H1 (cell line): ENCODE data around the gene NHS. TPM values are rescaled to one million over a fixed set of nuclear protein-coding genes. Genes with fewer than 3 reads are reported as not detected.

Experiments used
- CTCF ChIA-PET: fragments of 300-600 bp; sonication (Branson Sonifier 250); formaldehyde crosslinking; loops from one replicate; lab custom pipeline; 2021; ENCODE audit not compliant: partially characterized antibody; lab: Charles Lee
- POLR2A ChIA-PET: fragments of 300-600 bp; sonication (Branson Sonifier 250); formaldehyde crosslinking; loops from one replicate; lab custom pipeline; 2021; ENCODE audit warnings: inconsistent platforms; ENCODE audit not compliant: partially characterized antibody; lab: Charles Lee
- DNase-seq, 2 experiments: peaks; one replicate each; pipeline versions ENCODE4 v3.0.0 to v3.0.0-alpha.2; 2010 to 2022; ENCODE audit warnings: low spot score in 2 of 2, low read depth in 1 of 2, mixed read lengths in 1 of 2
- FAIRE-seq: peaks from 2 replicates; lab custom pipeline; 2011; peaks lifted over from hg19 to GRCh38; lab: Jason Lieb, UNC
- H2AFZ ChIP-seq: 2 replicates; pipeline ENCODE4 v1.8.1; 2012; ENCODE audit warnings: low read length, inconsistent platforms
- H2AK5ac ChIP-seq: 2 replicates; pipeline ENCODE4 v1.6.1; 2013; ENCODE audit warnings: low read depth, low read length
- H2BK120ac ChIP-seq: replicated peaks from 2 replicates; pipeline ENCODE3; 2013; ENCODE audit warnings: low read depth, low read length, inconsistent platforms
- H2BK12ac ChIP-seq: 2 replicates; pipeline ENCODE4 v1.6.1; 2013; ENCODE audit warnings: low read depth, low read length
- H2BK15ac ChIP-seq: 2 replicates; pipeline ENCODE4 v1.6.1; 2013; ENCODE audit warnings: low read length
- H2BK20ac ChIP-seq: 2 replicates; pipeline ENCODE4 v1.6.1; 2013; ENCODE audit warnings: low read length
- H2BK5ac ChIP-seq: 2 replicates; pipeline ENCODE4 v1.6.1; 2013; ENCODE audit warnings: low read depth, low read length
- H3K14ac ChIP-seq: 2 replicates; pipeline ENCODE4 v1.6.1; 2013; ENCODE audit warnings: inconsistent platforms; ENCODE audit not compliant: insufficient read length
- H3K18ac ChIP-seq: 2 replicates; pipeline ENCODE4 v1.6.1; 2013; ENCODE audit warnings: low read length; ENCODE audit errors: extremely low read depth
- H3K23ac ChIP-seq: 2 replicates; pipeline ENCODE4 v1.6.1; 2013; ENCODE audit warnings: inconsistent platforms; ENCODE audit not compliant: insufficient read length
- H3K23me2 ChIP-seq: 2 replicates; pipeline ENCODE4 v1.6.1; 2013; ENCODE audit warnings: low read depth, low read length
- H3K27ac ChIP-seq: 2 replicates; pipeline ENCODE4 v1.6.1; 2011; ENCODE audit warnings: low read depth, low read length, inconsistent platforms
- H3K27me3 ChIP-seq, 4 experiments: replicated peaks in 1 of 4; 1 replicate in 1 of 4; 2 replicates in 3 of 4; pipeline versions ENCODE4 v1.6.1 to v1.8.1; 2011 to 2013; ENCODE audit warnings: low read length in 3 of 4, mild to moderate bottlenecking in 3 of 4, inconsistent platforms in 2 of 4, mixed read lengths in 2 of 4, moderate library complexity in 1 of 4; ENCODE audit not compliant: control insufficient read depth in 3 of 4, insufficient read depth in 3 of 4; ENCODE audit errors: extremely low read depth in 1 of 4
- H3K36me3 ChIP-seq, 4 experiments: 2 replicates each; pipeline versions ENCODE4 v1.6.1 to v1.8.1; 2011 to 2013; ENCODE audit warnings: mild to moderate bottlenecking in 4 of 4, low read length in 3 of 4, moderate library complexity in 2 of 4, control low read depth in 1 of 4, inconsistent platforms in 1 of 4; ENCODE audit not compliant: insufficient read depth in 4 of 4, control insufficient read depth in 2 of 4
- H3K4ac ChIP-seq: replicated peaks from 2 replicates; pipeline ENCODE3; 2013; ENCODE audit warnings: low read length, low read depth, mixed read lengths, inconsistent platforms; ENCODE audit not compliant: insufficient read length
- H3K4me1 ChIP-seq, 4 experiments: replicated peaks in 1 of 4; 1 replicate in 1 of 4; 2 replicates in 3 of 4; pipeline versions ENCODE4 v1.6.1 to v1.8.1; 2011 to 2013; ENCODE audit warnings: low read length in 3 of 4, inconsistent platforms in 2 of 4, mixed read lengths in 1 of 4; ENCODE audit not compliant: insufficient read depth in 4 of 4, control insufficient read depth in 3 of 4
- H3K4me2 ChIP-seq, 2 experiments: 2 replicates each; pipeline versions ENCODE4 v1.6.1 to v1.8.1; 2011 to 2013; ENCODE audit warnings: low read depth in 2 of 2, low read length in 2 of 2, control low read depth in 1 of 2, inconsistent platforms in 1 of 2, mild to moderate bottlenecking in 1 of 2; ENCODE audit not compliant: insufficient read depth in 1 of 2
- H3K4me3 ChIP-seq, 4 experiments: fragments of 200-600, 300-600 bp in 1 of 4; sonication (generic), shearing (Covaris generic), sonication (Bioruptor Twin) in 1 of 4; 2 replicates each; pipeline versions ENCODE4 v1.5.1 to v1.8.1; 2011 to 2016; ENCODE audit warnings: low read length in 4 of 4, low read depth in 3 of 4, control low read depth in 2 of 4, inconsistent platforms in 2 of 4, mild to moderate bottlenecking in 2 of 4, mixed read lengths in 1 of 4, moderate library complexity in 1 of 4; ENCODE audit not compliant: insufficient read depth in 2 of 4; ENCODE audit errors: extremely low read depth in 1 of 4
- H3K56ac ChIP-seq: replicated peaks from 2 replicates; pipeline ENCODE3; 2013; ENCODE audit warnings: low read depth, mild to moderate bottlenecking, mixed read lengths, low read length, inconsistent platforms; ENCODE audit not compliant: insufficient read length
- H3K79me1 ChIP-seq: 2 replicates; pipeline ENCODE4 v1.6.1; 2013; ENCODE audit warnings: low read depth, low read length, control low read depth
- H3K79me2 ChIP-seq, 2 experiments: 2 replicates each; pipeline versions ENCODE4 v1.6.1 to v1.8.1; 2012 to 2013; ENCODE audit warnings: low read length in 2 of 2, mild to moderate bottlenecking in 2 of 2, inconsistent platforms in 1 of 2; ENCODE audit not compliant: insufficient read depth in 2 of 2, control insufficient read depth in 1 of 2
- H3K9ac ChIP-seq, 4 experiments: replicated peaks in 1 of 4; 1 replicate in 1 of 4; 2 replicates in 3 of 4; pipeline versions ENCODE4 v1.6.1 to v1.8.1; 2011 to 2013; ENCODE audit warnings: low read depth in 3 of 4, low read length in 3 of 4, control low read depth in 2 of 4, mild to moderate bottlenecking in 2 of 4, moderate library complexity in 2 of 4, inconsistent platforms in 1 of 4; ENCODE audit errors: extremely low read depth in 1 of 4
- H3K9me3 ChIP-seq, 2 experiments: 2 replicates each; pipeline versions ENCODE4 v1.6.1 to v1.8.1; 2012 to 2013; ENCODE audit warnings: mild to moderate bottlenecking in 2 of 2, moderate library complexity in 2 of 2, control low read depth in 1 of 2, inconsistent platforms in 1 of 2, low read depth in 1 of 2, low read length in 1 of 2, mixed read lengths in 1 of 2; ENCODE audit not compliant: insufficient read depth in 2 of 2
- H4K20me1 ChIP-seq, 2 experiments: replicated peaks in 1 of 2; 2 replicates each; pipeline versions ENCODE3 to v1.8.1; 2011 to 2013; ENCODE audit warnings: inconsistent platforms in 2 of 2, low read length in 2 of 2, mild to moderate bottlenecking in 1 of 2; ENCODE audit not compliant: insufficient read depth in 2 of 2, control insufficient read depth in 1 of 2
- H4K5ac ChIP-seq: 2 replicates; pipeline ENCODE4 v1.6.1; 2013; ENCODE audit warnings: low read length, low read depth, mixed read lengths, inconsistent platforms; ENCODE audit not compliant: insufficient read length
- H4K8ac ChIP-seq: 2 replicates; pipeline ENCODE4 v1.8.0; 2013; ENCODE audit warnings: mild to moderate bottlenecking, moderate library complexity, low read length, inconsistent platforms; ENCODE audit not compliant: insufficient read depth; ENCODE audit errors: extremely low read depth
- H4K91ac ChIP-seq: replicated peaks from 2 replicates; pipeline ENCODE3; 2013; ENCODE audit warnings: low read length, mixed read lengths, inconsistent platforms; ENCODE audit not compliant: insufficient read length
- BACH1 ChIP-seq: IDR thresholded peaks from 2 replicates; pipeline ENCODE4 v1.6.1; 2012; ENCODE audit warnings: low read length, improper control_type of control experiment
- CREB1 ChIP-seq: IDR thresholded peaks from 2 replicates; pipeline ENCODE4 v1.6.1; 2012; ENCODE audit warnings: inconsistent platforms
- KDM4A ChIP-seq: IDR thresholded peaks from one replicate; pipeline ENCODE4 v1.7.1; 2012; ENCODE audit warnings: low read depth, mild to moderate bottlenecking, moderate library complexity, low read length, inconsistent platforms; ENCODE audit not compliant: severe bottlenecking
- SIN3A ChIP-seq, 2 experiments: IDR thresholded peaks in 1 of 2; conservative IDR thresholded peaks in 1 of 2; 2 replicates each; pipeline ENCODE4 v1.6.1; 2011 to 2012; ENCODE audit warnings: low read length in 2 of 2, improper control_type of control experiment in 1 of 2, low read depth in 1 of 2, mild to moderate bottlenecking in 1 of 2
- SP4 ChIP-seq: IDR thresholded peaks from 2 replicates; pipeline ENCODE4 v1.6.1; 2012; ENCODE audit warnings: low read length, inconsistent platforms
- ZNF274 ChIP-seq: IDR thresholded peaks from 2 replicates; pipeline ENCODE4 v1.7.0; 2012; ENCODE audit warnings: low read length, borderline replicate concordance; ENCODE audit errors: extremely low read depth
- WGBS, 2 experiments: shearing (Covaris generic) in 1 of 2; methylation state at CpG; one replicate each; pipeline versions ENCODE4 v1.1.6 to v1.1.7; 2013 to 2015; ENCODE audit warnings: low lambda C conversion rate in 2 of 2, mixed read lengths in 2 of 2, inconsistent platforms in 1 of 2, low coverage in 1 of 2, missing lambda C conversion rate in 1 of 2; ENCODE audit not compliant: insufficient replicate concordance in 2 of 2, insufficient coverage in 1 of 2, insufficient read length in 1 of 2; ENCODE audit errors: extremely low coverage in 1 of 2, missing lambda C conversion rate in 1 of 2; 5-methylcytosine and 5-hydroxymethylcytosine counted together
- polyA plus RNA-seq, 7 experiments: library from polyadenylated mRNA; depleted of rRNA in 3 of 7; stranded (reverse) in 5 of 7; unstranded in 2 of 7; fragments of >200 nt in 5 of 7; fragments of 200-250 nt in 2 of 7; gene quantifications; 1 replicate in 5 of 7; 2 replicates in 1 of 7; 4 replicates in 1 of 7; pipeline versions ENCODE4 v1.2.1 to v1.2.3, GENCODE V29; 2011 to 2013; ENCODE audit warnings: missing spikeins in 2 of 7, mixed read lengths in 2 of 7
- total RNA-seq: library from RNA; stranded (reverse); fragmentation: NEBNext Ultra II Directional; extraction: Animal tissue kit (Norgen Biotek cat#: 25700); gene quantifications from 2 replicates; pipeline ENCODE4 v1.2.1, GENCODE V29; 2021

The NHS gene
- total and polyA plus RNA-seq, 2 of the 8 experiments (the other 6 are each of a cell fraction or from before 2014, with no cell fraction given) = 2.2 to 6.7 TPM

- H3K56ac ChIP-seq = no peak overlapping the region
- H4K91ac ChIP-seq = no peak overlapping the region
- H3K4me3 ChIP-seq = no peak overlapping the region
- H3K9ac ChIP-seq = no peak overlapping the region
- WGBS, 2 experiments = 81% methylated on average over 2 of the region's 3 CpGs; no CpG with 5 or more reads in 1 of the 2 experiments
- no peak overlapping the region for H2BK5ac ChIP-seq
- no peak overlapping the region for H4K8ac ChIP-seq
- no peak for FAIRE-seq
- ChIA-PET POLR2A (no interaction called here), CTCF (no interaction called here)
- no peak overlapping the region for H2AK5ac ChIP-seq
- TF ChIP-seq SIN3A (conservative IDR thresholded peaks at IDR 0.05 in 1 of 2, IDR thresholded peaks at IDR 0.05 in 1 of 2; ENCODE audit: low read depth in 1 of 2, low read length in 2 of 2) (no peak), SP4 (no peak), ZNF274 (no peak), BACH1 (no peak), KDM4A (no peak), CREB1 (no peak)
- no peaks in the 10 kb centered on the region for H4K20me1 ChIP-seq
- H2BK15ac ChIP-seq = no peak overlapping the region
- no peaks in the 10 kb centered on the region for H3K27me3 ChIP-seq
- no peak overlapping the region for H3K23ac ChIP-seq
- DNase-seq = no peak
- H2AFZ ChIP-seq = no peak overlapping the region
- H4K5ac ChIP-seq = no peak overlapping the region
- no peak overlapping the region for H3K18ac ChIP-seq
- H3K27ac ChIP-seq = no peak overlapping the region
- no peak overlapping the region for H2BK120ac ChIP-seq
- no peak overlapping the region for H3K4me2 ChIP-seq
- H3K9me3 ChIP-seq = no peaks in the 10 kb centered on the region
- H2BK12ac ChIP-seq = no peak overlapping the region
- no peak overlapping the region for H3K14ac ChIP-seq
- H3K4me1 ChIP-seq = no peaks in the 10 kb centered on the region; a peak in 1 of 7 replicates
- no peak overlapping the region for H3K4ac ChIP-seq
- H3K36me3 ChIP-seq = no peaks in the 10 kb centered on the region
- H3K79me2 ChIP-seq = no peaks in the 10 kb centered on the region
- H2BK20ac ChIP-seq = no peak overlapping the region
- no peaks in the 10 kb centered on the region for H3K79me1 ChIP-seq
- H3K23me2 ChIP-seq = no peaks in the 10 kb centered on the region
Observed at GRCh38 chrX:17440836-17441235, 65.8 kb downstream of the NHS start.
